Cardiac fibroblast (primary cell): ENCODE measurements around the gene PCK2.

Experiments used
- DNase-seq, 2 donors: peaks; one replicate each; pipeline versions ENCODE4 v3.0.0 to v3.0.0-alpha.2; 2010; ENCODE audit warnings: low read depth in 2 of 2
- H3K4me3 ChIP-seq, 2 donors: replicated peaks in 1 of 2; 1 replicate in 1 of 2; 2 replicates in 1 of 2; pipeline ENCODE4 v1.5.1; 2011; ENCODE audit warnings: low read depth in 2 of 2, low read length in 2 of 2, mild to moderate bottlenecking in 2 of 2, moderate library complexity in 1 of 2
- CTCF ChIP-seq: IDR thresholded peaks from one replicate; pipeline ENCODE4 v1.5.1; 2011; ENCODE audit warnings: low read depth, mild to moderate bottlenecking, low read length, inconsistent platforms

The PCK2 gene

GRCh38 chr14:24084440-24084839, 9.7 kb upstream of the PCK2 start:
- DNase-seq = no peak

DNA sequence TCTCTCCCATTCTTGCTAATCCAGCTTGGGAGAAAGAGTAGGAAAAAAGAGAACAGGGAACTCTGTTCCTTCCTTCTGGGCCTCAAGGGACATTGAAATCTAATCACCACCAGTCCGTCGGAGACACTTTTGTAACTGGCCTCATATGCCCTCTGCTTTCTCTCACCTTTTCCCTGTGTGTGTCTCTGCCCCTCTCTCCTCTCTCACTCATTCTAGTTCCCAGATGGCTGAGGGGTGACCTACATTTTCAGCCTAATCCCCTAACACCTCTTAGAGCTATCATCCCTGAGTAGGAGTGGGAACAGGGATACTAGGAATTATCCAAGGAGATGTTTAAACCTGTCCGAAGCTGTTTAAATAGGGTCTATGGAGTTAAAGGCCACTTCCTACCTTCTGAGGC, 8.9 kb upstream of the PCK2 start:
- no peak for TF ChIP-seq CTCF
- no peak overlapping the region for H3K4me3 ChIP-seq
- DNase-seq = no peak

More at GRCh38 chr14:24084440-24084839, 9.7 kb upstream of the PCK2 start:
- H3K4me3 ChIP-seq = no peak overlapping the region
- no peak for TF ChIP-seq CTCF

- H3K4me3 ChIP-seq = no peak overlapping the region
- no peak for TF ChIP-seq CTCF
- no peak for DNase-seq
These were observed 7.7 kb upstream of the PCK2 start for GRCh38 chr14:24086193-24086955.

GRCh38 chr14:24087004-24087403, 7.1 kb upstream of the PCK2 start:
- no peak for DNase-seq
- no peak overlapping the region for H3K4me3 ChIP-seq
- TF ChIP-seq CTCF = no peak

GRCh38 chr14:24088095-24088494, 6.0 kb upstream of the PCK2 start:
- H3K4me3 ChIP-seq = no peak overlapping the region
- no peak for DNase-seq
- TF ChIP-seq CTCF = no peak

DNA sequence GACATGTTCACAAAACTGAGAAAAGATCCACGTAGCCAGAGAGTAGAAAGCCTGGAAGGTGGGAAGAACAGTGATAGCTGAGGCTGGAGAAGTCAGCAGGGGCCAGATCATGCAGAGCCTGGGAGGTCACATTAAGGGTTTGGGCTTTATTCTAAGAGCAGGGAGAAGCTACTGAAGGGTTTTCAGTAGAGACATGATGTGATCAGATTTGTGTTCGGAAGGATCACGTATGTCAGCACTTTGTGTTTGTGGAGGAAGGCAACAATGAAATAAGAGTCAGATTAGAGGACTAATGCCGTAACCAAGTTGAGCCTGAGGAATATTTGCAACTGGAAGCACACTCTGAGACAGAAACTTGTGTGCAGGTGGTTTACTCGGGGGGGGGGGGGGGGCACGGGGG, 4.2 kb upstream of the PCK2 start:
- no peak for DNase-seq
- no peak overlapping the region for H3K4me3 ChIP-seq

More for the DNA sequence above, 4.2 kb upstream of the PCK2 start:
- no peak for TF ChIP-seq CTCF
